HL-60/S4 (cell line): ENCODE measurements around the gene ZNF835.
"Not testable (repeated sequence)": the region's sequence is repeated elsewhere in the genome, so short reads cannot be mapped to it uniquely, and the experiment has no call there.

Experiments
- in situ Hi-C: fragments of 300-500 bp; cut with MboI; formaldehyde crosslinking; loops from 2 replicates; pipeline ENCODE4 v1.14.3; 2022; ENCODE audit warnings: low sequenced_read_pairs

ZNF835 gene

DNA sequence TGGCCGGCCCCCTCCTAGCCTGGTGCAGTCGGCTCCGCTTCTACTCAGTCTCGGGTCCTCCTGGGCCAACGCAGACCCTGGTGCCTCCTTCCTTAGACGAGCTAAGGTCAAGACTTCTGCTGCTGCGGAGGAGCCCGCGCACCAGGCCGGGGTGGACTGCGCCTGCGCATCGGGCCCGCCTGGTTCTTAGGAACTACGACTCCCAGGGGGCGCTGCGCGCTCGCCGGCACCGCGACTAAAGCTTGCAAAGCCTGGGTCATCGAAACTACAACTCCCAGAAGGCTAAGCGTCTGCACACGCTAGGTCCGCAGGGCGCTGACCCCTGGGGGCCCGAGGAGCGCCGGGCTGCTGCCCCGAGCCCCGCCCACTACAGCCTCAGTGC is at the start of gene ZNF835:
Gene ZNF835, minus strand, starts transcription at position 145 of the 382 bp plus-strand sequence. CDS start 6,559 bp downstream, outside the sequence.
- in situ Hi-C loops = no loop called here

DNA sequence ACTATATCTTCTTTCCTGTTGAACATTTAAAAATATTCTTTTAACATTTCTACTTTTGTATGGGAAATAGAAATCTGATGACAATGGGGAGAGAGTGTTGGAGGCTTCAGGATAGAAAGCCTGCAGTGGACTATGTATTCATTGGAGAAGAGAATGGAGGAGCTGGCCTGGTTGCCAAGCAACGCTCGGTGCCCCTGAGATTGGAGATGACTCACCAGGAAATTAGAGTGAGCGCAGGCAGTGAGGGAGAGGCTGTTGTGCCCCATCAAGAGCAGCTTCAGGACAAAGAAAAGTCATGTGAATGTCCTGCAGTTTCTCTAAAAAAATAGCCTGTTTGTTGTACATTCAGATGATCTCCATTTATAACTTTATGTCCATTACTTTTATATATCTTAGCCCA is 48.7 kb upstream of the ZNF835 start:
- in situ Hi-C loops = no loop called here

DNA sequence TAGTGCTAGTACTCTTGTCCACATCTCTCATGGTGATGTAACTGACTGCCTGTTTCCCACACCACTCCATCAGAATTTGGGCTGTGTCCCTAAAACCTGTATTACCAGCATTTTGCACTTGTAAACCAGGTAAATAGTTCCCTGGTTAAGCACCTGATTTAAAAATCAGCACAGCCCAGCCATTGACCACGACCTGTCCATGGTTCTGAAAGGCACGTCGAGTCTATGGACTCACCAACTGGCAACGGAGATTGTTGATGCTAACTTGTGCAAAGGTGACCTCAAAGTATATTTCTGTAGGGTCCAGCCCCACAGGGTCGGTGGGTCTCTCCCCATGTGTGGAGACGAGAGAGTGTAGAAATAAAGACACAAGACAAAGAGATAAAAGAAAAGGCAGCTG is 46.7 kb upstream of the ZNF835 start:
- in situ Hi-C loops = no loop called here

DNA sequence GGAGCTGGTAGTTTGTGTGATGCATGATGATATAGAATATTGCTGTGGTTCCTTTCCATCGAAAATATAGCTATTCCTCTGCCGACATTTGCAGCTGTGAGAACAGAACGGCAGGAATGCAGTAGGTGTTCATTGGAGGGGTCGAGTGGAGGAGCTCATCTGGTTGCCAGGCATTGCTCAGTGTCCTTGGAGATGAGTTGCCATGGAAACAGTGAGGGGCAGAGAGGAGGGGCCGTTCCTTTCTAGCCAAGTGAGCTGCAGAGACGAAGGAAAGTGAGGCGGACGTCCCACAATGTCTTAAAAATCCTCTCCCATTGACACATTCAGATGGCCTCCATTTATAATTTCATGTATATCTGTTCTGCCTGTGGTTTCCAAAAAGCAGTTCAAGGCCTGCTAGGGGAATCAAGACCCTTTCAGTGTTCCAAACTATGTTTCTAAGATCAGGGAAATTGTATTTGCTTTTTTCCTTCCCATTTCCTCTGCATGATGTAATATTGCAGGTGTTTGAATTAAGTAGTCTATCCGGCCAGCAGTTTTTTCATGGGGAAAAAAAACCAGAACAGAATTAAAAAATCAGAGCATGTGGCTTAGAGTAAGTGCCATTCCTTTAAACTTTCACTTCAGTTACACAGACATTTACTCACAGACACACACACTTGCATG is 41.2 kb upstream of the ZNF835 start:
- in situ Hi-C loops = no loop called here

DNA sequence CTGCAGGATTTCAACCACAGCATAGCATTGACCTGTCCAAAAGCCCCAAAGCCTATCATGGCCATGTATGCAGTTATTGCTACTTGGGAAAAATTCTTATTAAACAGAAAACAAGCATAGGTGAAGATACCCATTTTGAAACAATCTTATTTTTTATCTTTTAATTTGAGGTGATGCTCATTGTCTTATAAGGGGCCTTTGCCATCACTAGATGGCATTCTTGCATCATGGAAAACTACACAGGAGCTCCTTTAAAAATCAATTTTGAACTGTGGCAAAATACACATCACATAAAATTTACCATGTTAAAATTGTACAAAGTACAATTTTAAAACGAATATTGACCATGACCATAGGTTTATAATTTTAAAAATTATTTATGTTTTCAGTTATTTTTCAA is 38.9 kb upstream of the ZNF835 start:
- in situ Hi-C loops = no loop called here

DNA sequence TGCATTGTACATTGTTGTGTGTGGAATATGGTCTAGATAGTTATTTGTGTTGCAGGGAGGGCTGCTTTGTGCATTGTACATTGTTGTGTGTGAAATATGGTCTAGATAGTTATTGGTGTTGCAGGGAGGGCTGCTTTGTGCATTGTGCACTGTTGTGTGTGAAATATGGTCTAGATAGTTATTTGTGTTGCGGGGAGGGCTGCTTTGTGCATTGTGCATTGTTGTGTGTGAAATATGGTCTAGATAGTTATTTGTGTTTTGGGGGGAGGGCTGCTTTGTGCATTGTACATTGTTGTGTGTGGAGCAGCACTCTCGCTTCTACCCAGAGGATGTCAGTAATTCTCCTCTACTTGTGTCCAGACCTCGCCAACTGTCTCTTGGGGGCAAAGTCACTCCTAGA is 36.3 kb upstream of the ZNF835 start:
- in situ Hi-C loops = no loop called here

DNA sequence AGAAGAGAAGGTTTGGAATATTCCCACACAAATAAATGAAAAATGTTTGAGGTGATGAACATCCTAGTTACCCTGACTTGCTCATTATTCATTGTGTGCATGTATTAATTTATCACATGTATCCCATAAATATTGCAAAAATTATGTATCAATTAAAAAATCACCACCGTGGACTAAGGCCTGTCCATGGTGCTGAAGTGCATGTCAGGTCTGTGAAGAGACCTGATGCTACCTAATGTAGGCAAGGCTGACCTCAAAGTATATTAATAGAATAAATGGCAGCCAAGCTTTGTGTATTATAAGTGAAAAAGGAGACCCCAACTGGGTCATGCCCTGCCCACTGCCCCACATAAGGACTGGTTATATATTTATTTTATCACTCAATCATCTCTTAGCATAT is 34.4 kb upstream of the ZNF835 start:
- in situ Hi-C loops = no loop called here

DNA sequence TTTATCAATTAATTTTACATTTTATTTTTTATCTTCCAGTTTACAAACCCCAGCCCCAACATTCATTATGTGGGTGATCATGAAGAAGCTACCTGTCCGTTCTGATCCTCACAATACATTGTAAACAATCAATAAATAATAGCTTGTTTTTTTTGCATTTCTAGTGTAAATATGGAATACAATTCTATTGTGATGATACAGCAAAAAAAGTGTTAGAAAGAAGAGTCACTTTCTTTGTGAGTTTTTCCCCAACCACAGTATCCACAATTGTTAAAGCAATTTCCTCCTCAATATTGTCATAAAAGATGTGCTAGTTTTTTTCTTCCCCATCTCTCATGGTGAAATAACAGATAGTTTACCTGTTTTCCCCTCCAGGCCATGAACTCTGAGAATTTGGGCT is 30.3 kb upstream of the ZNF835 start:
- in situ Hi-C loops = no loop called here

DNA sequence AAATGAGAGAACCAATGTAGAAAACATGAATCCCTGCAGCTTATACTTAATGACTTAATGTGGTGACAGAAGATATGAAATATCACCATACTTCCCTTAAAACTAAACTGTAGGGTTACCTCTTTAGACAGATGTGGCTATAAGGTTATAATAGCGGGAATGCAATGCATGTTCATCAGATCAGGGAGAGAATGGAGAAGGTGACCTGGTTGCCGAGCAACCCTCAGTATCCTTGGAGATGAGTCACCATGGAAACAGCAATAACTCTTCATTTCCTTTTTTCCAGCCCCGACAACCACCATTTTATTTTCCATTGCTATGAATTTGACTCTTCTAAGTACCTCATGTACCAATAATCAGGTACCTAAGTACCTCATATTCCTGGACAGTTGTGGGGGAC is 28.0 kb upstream of the ZNF835 start:
- in situ Hi-C loops = no loop called here

DNA sequence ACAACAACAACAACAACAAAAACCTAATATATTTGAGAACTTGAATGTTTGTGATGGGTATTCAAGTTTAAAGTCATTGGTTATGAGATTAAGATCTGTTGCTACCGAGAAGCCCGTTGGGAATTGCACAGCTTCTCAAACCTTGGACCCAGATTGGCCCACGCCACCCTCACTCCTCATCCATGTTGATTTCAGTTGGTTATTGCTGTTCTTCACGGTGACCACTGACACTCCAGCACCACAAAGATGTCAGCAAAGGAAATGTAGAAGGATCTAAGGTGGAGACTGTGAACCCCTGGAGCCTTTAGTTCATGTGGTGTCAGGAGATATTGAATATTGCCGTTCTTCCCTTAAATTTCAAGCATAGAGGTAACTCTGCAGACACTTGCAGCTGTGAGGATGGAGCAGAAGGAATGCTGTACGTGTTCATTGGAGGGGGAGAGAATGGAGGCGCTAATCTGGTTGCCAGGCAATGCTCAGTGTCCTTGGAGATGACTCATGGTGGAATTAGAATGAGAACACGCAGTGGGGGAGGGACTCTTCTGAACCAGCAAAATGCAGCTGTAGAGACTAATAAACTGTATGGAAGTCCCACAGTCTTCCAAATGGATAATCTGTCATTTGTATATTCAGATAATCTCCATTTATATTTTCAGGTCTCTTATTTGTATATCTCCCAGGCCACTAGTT is 20.8 kb upstream of the ZNF835 start:
- in situ Hi-C loops = no loop called here

DNA sequence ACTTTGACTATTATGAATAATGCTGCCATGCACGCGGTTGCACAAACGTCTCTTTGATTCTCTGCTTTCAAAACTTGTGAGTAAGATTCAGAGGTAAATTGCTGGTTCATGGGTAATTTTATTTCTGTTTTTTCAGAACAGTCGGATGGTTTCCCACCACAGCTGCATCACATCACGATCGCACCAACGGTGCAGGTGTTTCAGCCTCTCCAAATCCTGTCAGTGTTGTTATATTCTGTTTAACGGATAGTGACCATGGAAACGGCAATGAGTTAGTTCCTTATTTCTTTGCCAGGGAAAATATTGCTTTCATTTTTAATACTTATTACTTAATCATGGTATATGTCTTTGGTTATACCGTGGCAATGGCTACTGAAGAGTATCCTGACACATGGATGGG is 19.1 kb upstream of the ZNF835 start:
- in situ Hi-C loops = no loop called here

DNA sequence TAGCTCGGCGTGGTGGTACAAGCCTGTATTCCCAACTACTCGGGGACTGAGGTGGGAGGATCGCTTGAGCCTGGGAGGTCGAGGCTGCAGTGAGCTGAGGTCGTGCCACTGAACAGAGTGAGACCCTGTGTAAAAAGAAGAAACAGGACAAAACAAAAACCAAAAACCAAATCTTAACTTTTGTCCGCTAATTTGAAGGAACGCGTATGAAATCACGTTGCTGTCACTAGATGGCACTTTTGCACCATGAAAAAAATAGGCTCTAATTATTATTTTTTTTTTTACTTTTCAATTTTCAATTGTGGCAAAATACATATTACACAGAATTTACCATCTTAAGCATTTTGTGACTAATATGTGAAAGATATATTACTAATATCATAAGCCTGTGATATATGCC is 17.6 kb upstream of the ZNF835 start:
- in situ Hi-C loops = no loop called here

DNA sequence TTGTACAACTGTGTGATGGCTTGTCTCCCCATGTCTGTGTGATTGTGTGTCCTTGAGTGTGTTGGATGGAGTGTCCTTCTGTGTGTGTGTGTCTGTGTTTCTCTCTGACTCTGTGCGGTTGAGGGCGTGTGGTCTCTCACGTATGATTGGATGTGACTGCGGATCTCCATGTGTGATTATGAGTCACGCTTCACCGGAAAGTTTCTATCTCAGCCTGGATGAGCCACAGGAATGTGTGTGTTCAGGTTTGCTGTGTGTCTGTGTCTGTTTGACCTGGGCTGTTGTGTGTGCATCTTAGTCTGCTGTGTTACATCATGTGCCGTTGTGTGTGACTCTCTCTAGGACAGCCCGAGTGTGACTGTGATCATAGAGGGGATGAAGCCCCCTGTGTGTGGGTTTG is 15.5 kb upstream of the ZNF835 start:
- in situ Hi-C loops = no loop called here

DNA sequence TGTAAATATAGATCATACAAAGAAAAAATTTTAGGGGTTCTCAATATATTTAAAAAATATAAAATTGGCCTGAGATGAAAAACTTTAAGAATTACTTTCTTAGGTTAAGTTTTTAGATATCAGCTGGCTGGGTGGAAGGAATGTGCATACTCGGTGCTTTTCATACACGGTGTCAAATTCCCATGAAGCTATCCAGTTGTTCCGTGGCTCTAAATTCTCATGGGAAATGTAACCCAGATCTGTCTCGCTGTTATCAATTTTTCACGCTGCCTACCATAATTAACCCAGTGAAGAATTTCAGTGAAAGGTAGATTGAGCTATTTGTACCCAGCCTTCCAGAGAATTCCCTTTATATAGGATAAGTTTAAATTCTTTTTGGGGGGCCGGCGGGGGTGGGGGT is 11.6 kb upstream of the ZNF835 start:
- in situ Hi-C loops = no loop called here

DNA sequence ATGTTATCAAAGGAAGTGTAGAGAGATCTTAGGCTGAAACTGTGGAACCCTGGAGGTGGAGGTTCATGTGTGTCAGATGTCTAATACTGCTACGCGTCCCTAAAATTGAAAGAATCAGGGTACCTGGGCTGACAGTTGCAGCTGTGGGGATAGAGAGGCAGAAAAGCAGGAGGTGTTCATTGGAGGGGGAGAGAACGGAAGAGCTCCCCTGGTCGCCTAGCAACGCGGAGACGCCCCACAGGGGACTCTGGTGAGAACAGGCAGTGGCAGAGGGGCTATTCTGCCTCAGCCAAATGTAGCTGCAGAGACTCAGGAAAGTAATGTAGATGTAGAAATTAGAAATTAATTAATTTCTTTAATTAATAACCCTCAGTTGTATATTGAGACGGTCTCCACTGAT is 10.1 kb upstream of the ZNF835 start:
- in situ Hi-C loops = no loop called here

DNA sequence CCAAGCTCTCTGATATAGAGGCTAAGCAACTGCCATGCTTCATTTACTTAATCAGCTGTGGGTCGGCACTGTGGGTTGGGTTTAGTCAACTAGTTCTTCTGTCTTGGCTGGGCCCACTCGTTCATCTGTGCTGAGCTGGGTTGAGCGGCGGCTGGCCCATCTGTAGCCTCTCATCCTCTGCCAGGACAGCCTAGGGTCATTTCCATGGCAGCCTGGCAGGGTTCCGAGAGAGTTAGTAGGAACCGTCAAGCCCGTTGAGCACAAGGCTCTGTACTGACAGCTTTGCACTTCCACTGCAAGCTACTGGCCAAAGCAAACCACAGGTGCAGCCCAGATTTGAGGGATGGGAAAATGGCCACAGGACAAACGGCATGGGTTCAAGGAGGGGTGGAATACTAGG is 6.6 kb upstream of the ZNF835 start:
- in situ Hi-C loops = no loop called here

DNA sequence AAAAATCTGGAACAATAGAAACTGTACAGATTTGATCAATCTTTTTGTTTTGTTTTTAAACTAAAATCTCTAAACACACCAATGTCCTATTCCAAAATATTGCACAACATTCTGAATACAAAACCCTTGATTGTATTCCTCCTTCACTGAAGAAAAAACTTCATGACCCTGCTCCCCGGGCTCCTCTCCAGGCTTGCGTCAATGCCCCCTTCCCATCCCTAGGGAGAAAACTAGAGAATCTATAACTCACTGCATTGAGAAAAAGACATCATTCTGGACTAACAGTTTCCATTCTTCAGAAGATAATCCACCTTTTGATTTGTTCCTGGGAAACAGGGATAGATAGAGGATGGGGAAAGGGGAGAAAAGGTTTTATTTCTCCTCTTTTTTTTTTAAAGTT is 1.1 kb upstream of the ZNF835 start:
- in situ Hi-C loops = not testable (repeated sequence)

DNA sequence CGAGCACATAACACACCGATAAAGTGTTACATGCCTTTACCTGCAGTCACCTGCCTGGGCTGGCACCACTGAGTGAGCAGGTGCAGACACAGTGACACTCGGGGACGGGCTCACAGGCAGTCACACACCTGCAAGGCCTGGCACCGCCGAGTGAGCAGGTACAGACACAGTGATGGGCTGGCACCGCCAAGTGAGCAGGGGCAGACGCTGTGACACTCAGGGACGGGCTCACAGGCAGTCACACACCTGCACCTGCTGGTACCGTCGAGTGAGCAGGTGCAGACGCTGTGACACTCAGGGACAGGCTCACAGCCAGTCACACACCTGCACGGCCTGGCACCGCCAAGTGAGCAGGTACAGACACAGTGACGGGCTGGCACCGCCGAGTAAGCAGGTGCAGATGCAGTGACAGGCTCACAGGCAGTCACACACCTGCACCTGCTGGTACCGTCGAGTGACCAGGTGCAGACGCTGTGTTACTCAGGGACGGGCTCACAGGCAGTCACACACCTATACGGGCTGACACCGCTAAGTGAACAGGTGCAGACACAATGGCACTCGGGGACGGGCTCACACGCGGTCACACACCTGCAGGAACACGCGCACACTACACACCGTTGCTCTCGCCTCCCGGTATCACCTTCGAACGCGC is 470 bp downstream of the ZNF835 start:
- in situ Hi-C loops = no loop called here

DNA sequence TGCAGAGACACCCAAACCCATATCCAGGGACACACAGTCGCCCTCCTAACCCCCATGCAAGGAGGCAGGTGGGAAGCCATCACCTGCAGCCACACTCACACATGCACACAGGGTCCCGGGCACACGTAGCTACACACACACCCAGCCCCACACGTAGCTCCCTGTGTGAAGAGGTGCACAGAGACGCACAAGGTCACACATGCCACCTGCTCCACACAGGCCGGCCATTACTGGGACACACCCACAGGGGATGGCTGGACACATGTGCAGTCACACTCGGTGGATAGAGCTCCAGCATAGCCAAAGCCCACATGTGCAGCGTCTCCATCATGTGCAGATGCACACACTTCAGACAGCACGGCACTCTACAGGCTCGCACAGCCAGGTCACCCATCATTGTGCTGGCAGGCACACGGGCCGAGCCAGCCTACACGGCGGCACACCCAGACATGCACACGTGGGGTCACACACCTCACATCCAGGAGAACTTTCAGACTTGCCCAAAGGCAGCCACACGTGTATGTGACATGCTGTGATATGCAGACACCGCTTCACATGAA is 1.1 kb downstream of the ZNF835 start:
- in situ Hi-C loops = no loop called here

DNA sequence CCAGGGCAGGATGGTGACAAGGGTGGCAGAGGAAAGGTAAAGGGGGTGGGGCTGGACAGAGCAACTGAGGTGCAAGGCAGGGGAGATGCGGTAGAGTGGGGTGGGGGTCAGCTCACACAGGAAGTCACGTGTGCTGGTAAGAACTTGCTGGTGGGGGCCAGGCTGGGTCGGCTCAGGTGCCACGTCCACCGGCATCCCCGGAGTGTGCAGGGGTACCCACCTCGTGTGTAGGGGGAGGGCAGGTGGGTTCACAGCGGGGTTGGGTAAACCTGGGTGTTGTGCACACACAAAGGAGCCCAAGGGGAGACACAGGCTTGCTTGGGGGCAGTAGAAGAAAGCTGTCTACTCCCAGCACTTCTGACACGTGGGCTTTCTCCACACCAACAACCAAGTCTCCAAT is 2.9 kb downstream of the ZNF835 start:
- in situ Hi-C loops = no loop called here

DNA sequence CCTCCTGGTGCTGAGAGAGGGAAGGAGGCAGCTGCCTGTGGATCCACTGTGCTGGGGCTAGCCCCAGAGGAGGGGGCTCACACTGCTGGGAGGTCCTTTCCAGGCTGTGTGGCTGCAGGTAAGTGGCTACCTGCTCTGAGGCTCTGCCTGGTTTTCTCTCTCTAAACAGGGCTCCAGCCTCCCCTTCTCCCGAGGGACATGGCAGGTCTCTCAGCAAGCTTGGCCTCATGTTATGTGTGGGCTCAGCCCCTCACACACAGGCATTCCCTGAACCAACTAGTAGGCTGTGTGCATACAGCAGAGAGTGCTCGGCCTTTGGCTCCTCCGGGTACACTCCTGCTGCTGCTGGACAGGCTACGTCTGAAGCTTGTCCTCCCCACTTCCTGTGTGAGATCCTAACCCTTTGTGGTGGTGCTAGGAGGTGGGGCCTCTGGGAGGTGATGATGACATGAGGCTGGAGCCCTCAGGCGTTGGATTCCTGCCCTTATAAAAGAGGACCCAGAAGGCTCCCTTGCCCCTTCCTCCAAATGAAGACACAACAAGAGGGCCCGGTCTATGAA is 4.2 kb downstream of the ZNF835 start:
- in situ Hi-C loops = no loop called here

DNA sequence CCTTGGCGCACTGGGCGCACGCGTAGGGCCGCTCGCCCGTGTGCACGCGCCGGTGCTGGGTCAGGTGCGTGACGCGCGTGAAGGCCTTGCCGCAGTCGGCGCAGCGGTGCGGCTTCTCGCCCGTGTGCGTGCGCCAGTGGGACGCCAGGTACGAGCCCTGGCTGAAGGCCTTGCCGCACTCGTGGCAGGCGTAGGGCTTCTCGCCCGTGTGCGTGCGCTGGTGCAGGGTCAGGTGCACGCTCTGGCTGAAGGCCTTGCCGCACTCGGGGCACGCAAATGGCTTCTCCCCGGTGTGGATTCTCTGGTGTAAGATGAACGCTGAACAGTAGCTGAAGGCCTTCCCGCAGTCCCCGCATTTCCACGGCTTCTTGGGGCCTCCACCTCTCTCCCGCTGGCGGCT is 7.0 kb downstream of the ZNF835 start:
- in situ Hi-C loops = no loop called here
